Measurements from ENCODE around the gene CRACR2A. TPM values are rescaled to one million over a fixed set of nuclear protein-coding genes. Genes with fewer than 3 reads are reported as not detected.

The CRACR2A gene
- total and polyA plus RNA-seq, 10 of the 15 experiments (the other 5 are each of a cell fraction or from before 2014, with no cell fraction given), result 2.1 to 18.0 (median 13.2) TPM

GRCh38 chr12:3752096-3752709 lies 706 bp downstream of the CRACR2A start (continued):
- TF ChIP-seq HSF1 (IDR thresholded peaks at IDR 0.05; ENCODE audit: low read depth, low read length) (no peak), JUND (IDR thresholded peaks at IDR 0.05; ENCODE audit: low read depth, low read length) (no peak), POLR2AphosphoS2 (IDR thresholded peaks at IDR 0.05; ENCODE audit: low read depth, low read length) (no peak), CBX5 (IDR thresholded peaks at IDR 0.05; ENCODE audit: low read depth) (no peak), USF2 (IDR thresholded peaks at IDR 0.05; ENCODE audit: borderline replicate concordance, low read depth, low read length) (no peak), CBFB (IDR thresholded peaks at IDR 0.05; ENCODE audit: low read depth) (peak; percentile 64; the same call in 1 of the 2 replicates), ATF2 (IDR thresholded peaks at IDR 0.05; ENCODE audit: low read length) (no peak; the same call in 1 of the 2 replicates), RUNX3 (IDR thresholded peaks at IDR 0.05; ENCODE audit: low read length) (peak; percentile 64), CHD1 (IDR thresholded peaks at IDR 0.05; ENCODE audit: low read depth, low read length) (no peak), CREB1 (IDR thresholded peaks at IDR 0.05; ENCODE audit: low read depth) (0 out of 2 replicates have a peak, but pooled peaks have one; percentile 18), EGR1 (IDR thresholded peaks at IDR 0.05; ENCODE audit: borderline replicate concordance in 1 of 2, low read depth in 2 of 2, low read length in 2 of 2) (peak in 1 of 2 experiments; percentile 84; a peak in 2 of 3 replicates), NFYB (IDR thresholded peaks at IDR 0.05; ENCODE audit: insufficient read depth, low read depth, low read length) (no peak), MTA2 (IDR thresholded peaks at IDR 0.05; ENCODE audit: low read depth) (no peak), CBX3 (IDR thresholded peaks at IDR 0.05; ENCODE audit: borderline replicate concordance, low read depth) (no peak), POU2F2 (IDR thresholded peaks at IDR 0.05; ENCODE audit: borderline replicate concordance, low read depth, low read length) (peak; percentile 74; the same call in 2 of the 3 replicates), PAX8 (IDR thresholded peaks at IDR 0.05) (no peak), BCL11A (IDR thresholded peaks at IDR 0.05; ENCODE audit: low read depth, low read length) (no peak), E2F4 (IDR thresholded peaks at IDR 0.05; ENCODE audit: low read depth, low read length) (no peak), POLR2AphosphoS5 (IDR thresholded peaks at IDR 0.05; ENCODE audit: low read length) (peak; percentile 82), TARDBP (IDR thresholded peaks at IDR 0.05; ENCODE audit: borderline replicate concordance) (0 out of 2 replicates have a peak, but pooled peaks have one; percentile 81), MLLT1 (IDR thresholded peaks at IDR 0.05) (peak; percentile 35; the same call in 1 of the 2 replicates), POLR2A (IDR thresholded peaks at IDR 0.05; ENCODE audit: low read depth, low read length) (peak; percentile 75), BHLHE40 (IDR thresholded peaks at IDR 0.05; ENCODE audit: borderline replicate concordance in 1 of 2, low read depth in 2 of 2, low read length in 1 of 2) (peak; percentile 55 to 66), CEBPB (IDR thresholded peaks at IDR 0.05; ENCODE audit: borderline replicate concordance in 1 of 2, low read depth in 2 of 2, low read length in 2 of 2) (no peak)

Data from GM12878 (cell line).